IPS-18c (cell line): ENCODE measurements around the gene FOSL1.

Experiments
- H3K4me3 ChIP-seq: 2 replicates; pipeline ENCODE4 v1.7.0; 2013; ENCODE audit warnings: low read depth, mild to moderate bottlenecking, low read length, moderate library complexity; ENCODE audit not compliant: insufficient read depth
- H3K9me3 ChIP-seq: one replicate; pipeline ENCODE4 v1.6.1; 2013; ENCODE audit warnings: mild to moderate bottlenecking, low read length, moderate library complexity; ENCODE audit not compliant: control insufficient read depth, insufficient read depth

The FOSL1 gene

DNA sequence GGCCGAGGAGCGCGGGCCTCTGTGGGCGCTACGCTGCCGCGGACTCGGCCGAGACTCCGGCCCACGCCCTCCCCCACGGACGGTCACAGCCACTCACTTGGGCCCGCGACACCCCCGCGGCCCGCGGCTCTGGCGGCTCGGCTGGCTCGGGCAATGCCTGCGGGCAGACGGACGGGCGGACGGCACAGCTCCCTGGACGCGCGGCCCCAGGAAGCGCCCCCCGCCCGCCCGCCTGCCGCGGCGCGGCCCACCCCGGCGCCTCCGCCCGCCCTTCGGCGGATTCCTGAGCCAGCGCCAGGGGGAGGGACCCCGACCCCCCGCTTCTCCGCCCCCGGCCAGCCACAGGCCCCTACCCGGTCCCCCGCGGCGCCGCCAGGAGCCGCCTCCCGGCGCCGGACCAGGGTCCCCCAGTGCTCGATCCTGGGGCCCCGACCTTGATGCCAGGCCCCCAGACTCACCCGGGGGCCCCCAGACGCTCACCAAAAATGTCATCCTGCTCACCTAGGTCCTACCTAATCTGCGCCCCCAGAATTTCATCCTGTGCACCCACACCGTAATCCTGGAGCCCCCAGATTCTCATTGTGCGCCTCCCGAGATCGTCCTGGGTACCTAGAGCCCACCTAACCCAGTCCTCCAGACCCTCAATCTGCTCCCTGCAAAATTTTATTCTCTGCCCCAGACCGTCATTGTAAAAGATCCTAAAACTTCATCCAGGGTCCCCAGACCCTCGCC lies 27.4 kb downstream of the FOSL1 start, which contains the start of gene EFEMP2:
Gene EFEMP2, minus strand, starts transcription at position 215 of the 732 bp plus-strand sequence. CDS start 446 bp downstream, outside the sequence.
- peak within 1 kb of the TSS; percentile 71 for H3K4me3 ChIP-seq

DNA sequence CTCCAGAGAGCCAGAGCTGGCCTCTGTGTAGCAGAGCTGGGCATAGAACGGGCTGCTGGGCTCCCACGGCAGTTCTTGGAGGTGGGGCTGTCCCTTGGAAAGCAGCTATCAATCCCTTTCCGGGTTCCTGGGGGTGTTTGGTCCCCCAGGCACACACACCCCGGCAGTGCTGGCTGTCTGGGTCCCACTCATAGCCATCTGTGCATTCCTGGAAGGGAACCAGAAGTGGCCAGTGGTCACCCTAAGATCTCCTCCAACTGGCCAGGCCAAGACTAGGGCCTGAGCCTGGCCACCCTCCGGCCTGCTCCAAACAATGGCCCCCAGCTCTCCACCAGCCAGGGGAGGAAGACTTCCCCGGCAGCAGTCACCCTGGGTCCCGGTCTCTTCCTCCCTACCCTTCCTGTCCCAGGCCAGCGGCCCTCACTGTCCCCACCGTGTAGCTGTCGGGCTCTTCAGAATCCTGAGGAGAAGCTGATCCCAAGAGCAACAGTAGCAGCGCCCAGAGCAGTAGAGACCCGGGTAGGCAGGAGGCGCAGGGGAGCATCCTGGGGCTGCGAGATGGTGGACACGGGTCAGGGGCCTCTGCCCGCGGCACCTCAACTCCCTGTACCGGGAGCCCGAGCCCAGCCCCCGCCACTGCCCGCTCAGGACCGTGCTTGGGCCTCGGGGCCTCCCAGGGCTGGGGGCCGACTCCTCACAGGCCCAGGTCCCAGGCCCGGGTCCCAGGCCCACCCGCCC lies 28.2 kb downstream of the FOSL1 start:
- no peaks in the 10 kb centered on the region for H3K9me3 ChIP-seq
- H3K4me3 ChIP-seq: peak overlapping the region; percentile 46

More for the DNA sequence above, 27.4 kb downstream of the FOSL1 start, which contains the start of gene EFEMP2:
- H3K9me3 ChIP-seq: no peaks in the 10 kb centered on the region

- Histone ChIP-seq H3K9me3 (no peaks in the 10 kb centered on the region), H3K4me3 (no peak overlapping the region)
These were observed 29.2 kb downstream of the FOSL1 start for GRCh38 chr11:65870706-65871681.

DNA sequence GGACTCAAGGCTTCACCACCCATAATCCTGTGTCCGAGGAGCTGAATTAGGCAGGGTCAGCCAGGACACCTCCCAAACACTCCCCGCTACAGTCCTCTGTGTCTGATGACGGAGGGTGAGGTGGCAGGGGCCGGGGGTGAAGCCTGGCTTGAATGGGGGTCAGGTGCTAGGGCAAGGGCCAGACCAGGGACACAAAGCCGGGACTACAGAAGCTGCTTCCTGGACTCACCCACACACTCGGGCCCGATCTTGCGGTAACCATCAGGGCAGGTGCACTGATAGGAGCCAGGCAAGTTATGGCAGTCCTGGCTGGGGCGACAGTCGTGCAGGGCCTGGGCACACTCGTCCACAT lies 29.9 kb downstream of the FOSL1 start:
- Histone ChIP-seq H3K4me3 (no peak overlapping the region), H3K9me3 (no peaks in the 10 kb centered on the region)

- H3K4me3 ChIP-seq: no peak overlapping the region
- H3K9me3 ChIP-seq: no peaks in the 10 kb centered on the region
These were observed 30.4 kb downstream of the FOSL1 start for GRCh38 chr11:65869643-65870306.

- H3K9me3 ChIP-seq: no peaks in the 10 kb centered on the region
- no peak overlapping the region for H3K4me3 ChIP-seq
These were observed 31.3 kb downstream of the FOSL1 start for GRCh38 chr11:65868907-65869306.

DNA sequence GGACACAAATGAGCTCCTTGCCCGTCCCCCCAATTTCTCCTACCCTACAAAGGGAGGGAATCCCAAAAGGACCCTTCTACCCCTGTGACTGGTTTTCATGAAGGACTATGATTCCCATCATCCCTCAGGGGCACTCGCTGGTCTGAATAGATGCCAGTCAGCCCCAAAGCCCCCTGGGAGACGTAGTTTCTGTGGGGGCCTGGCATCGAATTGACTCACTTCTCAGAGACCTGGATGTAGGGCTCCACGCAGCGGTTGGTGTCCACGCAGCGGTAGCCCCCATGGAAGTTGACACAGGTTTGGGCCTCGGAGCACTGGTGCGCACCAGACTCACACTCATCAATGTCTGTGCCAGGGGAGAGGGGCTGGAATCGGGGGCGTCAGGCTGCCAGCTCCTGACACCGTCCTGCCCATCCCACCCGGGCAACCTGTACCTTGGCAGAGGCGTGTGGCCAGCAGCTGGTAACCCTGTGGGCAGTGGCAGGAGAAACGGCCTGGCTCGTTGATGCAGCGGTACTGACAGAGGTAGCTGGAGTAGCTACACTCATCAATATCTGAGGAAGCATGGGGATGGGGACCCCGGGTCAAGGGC lies 32.0 kb downstream of the FOSL1 start:
- H3K4me3 ChIP-seq: peak overlapping the region; percentile 41; the same call in 1 of the 2 replicates
- H3K9me3 ChIP-seq: no peaks in the 10 kb centered on the region

GRCh38 chr11:65867284-65868071 lies 32.7 kb downstream of the FOSL1 start:
- Histone ChIP-seq H3K9me3 (no peaks in the 10 kb centered on the region), H3K4me3 (peak overlapping the region; percentile 41; the same call in 1 of the 2 replicates)

GRCh38 chr11:65866509-65867283 lies 33.5 kb downstream of the FOSL1 start:
- Histone ChIP-seq H3K4me3 (no peak overlapping the region), H3K9me3 (no peaks in the 10 kb centered on the region)

GRCh38 chr11:65865550-65866172 lies 34.5 kb downstream of the FOSL1 start:
- Histone ChIP-seq H3K9me3 (no peaks in the 10 kb centered on the region), H3K4me3 (no peak overlapping the region)

GRCh38 chr11:65864706-65865471 lies 35.3 kb downstream of the FOSL1 start:
- Histone ChIP-seq H3K9me3 (no peaks in the 10 kb centered on the region), H3K4me3 (no peak overlapping the region)

DNA sequence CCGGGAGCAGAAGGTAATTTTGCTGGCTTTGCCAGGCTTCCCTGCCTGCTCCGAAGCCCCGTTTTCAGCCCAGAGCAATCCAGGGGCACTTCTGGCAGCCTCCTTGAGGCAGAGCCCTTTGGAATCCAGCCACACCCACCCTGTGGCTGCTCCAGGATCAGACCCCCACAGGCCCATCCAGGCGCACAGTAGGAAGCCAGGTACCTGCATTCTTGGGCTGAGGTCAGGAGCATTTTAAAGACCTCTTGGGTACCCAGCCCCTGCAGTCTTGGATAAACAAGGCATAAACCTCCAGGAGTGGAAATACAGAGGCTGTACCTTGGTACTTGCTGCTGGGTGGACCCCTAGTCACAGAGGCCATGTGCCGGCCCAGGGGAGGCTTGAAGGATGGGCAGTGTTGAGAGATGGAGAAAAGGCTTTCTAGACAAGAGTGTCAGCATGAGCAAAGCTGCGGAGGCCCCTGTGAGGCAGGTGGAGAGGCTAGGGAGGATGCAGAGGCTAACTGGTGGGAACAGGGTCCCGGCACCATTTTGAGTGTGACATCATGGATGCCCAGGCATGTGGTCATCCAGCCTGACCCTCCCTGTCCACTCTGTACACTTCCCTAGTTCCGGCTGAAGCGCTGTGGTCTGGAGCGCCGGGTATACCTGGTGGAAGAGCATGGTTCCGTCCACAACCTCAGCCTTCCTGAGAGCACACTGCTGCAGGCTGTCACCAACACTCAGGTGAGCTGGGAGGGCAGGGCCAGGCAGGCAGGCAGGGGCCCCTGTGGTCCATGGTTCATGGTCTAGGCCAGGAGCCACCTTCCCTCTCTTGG lies 36.1 kb downstream of the FOSL1 start:
- no peak overlapping the region for H3K4me3 ChIP-seq
- H3K9me3 ChIP-seq: no peaks in the 10 kb centered on the region
